Coronary artery (tissue), 2 donors: ENCODE data around the gene NIM1K.

Experiments used
- DNase-seq: peaks from one replicate; pipeline ENCODE4 v3.0.0-alpha.2; 2017; ENCODE audit warnings: low spot score
- H3K27ac ChIP-seq, 2 donors: fragments of 200-600 bp; sonication (generic); one replicate each; pipeline ENCODE4 v1.5.1; 2016 to 2019
- H3K4me3 ChIP-seq: fragments of 200-600 bp; sonication (generic); 2 replicates; pipeline ENCODE4 v1.5.1; 2016; ENCODE audit warnings: mild to moderate bottlenecking, moderate library complexity
- TF ChIP-seq, protein P1 (sequence below): fragments of 200-600 bp; sonication (generic); IDR thresholded peaks from one replicate; pipeline ENCODE4 v1.5.1; 2019; ENCODE audit warnings: antibody characterized with exemption

The NIM1K gene

DNA sequence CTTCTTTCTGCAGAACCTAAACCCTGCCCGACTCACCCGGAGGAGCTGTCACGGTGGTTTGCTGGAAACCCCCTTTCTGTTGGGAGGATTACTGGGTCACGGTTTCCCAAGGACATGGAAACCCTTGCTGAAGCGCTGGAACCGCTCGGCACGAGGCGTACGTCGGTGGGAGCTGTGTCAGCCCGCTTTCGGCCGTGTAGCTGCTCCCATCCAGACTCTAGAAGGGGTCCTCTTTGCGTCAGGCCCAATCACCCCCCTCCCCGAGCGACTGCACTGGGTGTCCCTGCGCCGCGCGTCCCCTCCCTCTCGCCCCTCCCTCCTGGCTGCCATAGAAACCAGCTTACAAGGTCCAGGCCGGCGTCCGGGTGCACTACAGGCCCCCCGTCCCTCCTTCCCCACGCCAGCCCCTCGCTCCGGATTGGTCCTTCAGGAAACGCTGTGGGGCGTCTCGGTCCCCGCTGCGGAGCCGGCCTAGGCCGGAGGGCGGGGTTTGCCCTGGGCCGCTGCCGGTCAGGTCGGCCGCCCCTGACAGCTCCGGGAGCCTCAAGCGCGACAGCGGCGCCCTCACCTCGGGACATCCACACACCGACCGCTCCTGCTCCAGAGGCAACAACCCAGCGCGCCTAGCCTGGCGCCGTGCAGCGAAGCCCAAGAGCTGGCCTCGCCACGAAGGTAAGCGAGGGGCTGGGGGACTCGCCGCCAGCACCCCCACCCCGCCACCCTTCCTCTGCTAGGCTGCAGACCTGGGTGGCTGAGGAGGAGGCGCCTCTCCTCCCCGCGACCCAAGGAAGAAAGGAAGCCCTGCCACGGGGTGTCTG lies at the start of gene NIM1K:
TSS of gene NIM1K (plus strand) at position 486 of the 818 bp plus-strand sequence. CDS start 53,551 bp downstream, outside the sequence.
- no peak for DNase-seq
- H3K27ac ChIP-seq: peak within 1 kb of the TSS in 1 of 2 donors; percentile 45
- TF ChIP-seq, protein P1, sequence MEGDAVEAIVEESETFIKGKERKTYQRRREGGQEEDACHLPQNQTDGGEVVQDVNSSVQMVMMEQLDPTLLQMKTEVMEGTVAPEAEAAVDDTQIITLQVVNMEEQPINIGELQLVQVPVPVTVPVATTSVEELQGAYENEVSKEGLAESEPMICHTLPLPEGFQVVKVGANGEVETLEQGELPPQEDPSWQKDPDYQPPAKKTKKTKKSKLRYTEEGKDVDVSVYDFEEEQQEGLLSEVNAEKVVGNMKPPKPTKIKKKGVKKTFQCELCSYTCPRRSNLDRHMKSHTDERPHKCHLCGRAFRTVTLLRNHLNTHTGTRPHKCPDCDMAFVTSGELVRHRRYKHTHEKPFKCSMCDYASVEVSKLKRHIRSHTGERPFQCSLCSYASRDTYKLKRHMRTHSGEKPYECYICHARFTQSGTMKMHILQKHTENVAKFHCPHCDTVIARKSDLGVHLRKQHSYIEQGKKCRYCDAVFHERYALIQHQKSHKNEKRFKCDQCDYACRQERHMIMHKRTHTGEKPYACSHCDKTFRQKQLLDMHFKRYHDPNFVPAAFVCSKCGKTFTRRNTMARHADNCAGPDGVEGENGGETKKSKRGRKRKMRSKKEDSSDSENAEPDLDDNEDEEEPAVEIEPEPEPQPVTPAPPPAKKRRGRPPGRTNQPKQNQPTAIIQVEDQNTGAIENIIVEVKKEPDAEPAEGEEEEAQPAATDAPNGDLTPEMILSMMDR: no peak
- peak within 1 kb of the TSS; percentile 70 for H3K4me3 ChIP-seq

DNA sequence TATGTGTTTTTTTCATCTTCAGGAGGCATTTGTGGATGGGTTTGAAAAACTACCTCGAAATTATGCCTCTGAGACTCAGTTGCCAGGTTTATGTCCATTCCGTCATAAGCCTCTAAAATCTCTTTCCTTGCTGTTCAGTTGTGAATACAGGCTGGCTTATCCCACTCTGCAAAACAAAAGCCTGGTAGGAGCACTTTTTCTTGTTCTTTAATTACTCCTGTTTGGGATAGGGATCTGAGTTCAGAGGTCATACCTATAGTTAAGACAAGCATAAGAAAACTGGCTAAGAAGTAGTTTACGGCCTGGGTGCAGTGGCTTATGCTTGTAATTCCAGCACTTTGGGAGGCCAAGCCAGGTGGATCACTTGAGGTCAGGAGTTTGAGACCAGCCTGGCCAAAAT lies 47.0 kb upstream of the NIM1K start:
- Histone ChIP-seq H3K4me3 (no peak overlapping the region), H3K27ac (no peak overlapping the region)
- no peak for DNase-seq
- TF ChIP-seq, protein P1: no peak

DNA sequence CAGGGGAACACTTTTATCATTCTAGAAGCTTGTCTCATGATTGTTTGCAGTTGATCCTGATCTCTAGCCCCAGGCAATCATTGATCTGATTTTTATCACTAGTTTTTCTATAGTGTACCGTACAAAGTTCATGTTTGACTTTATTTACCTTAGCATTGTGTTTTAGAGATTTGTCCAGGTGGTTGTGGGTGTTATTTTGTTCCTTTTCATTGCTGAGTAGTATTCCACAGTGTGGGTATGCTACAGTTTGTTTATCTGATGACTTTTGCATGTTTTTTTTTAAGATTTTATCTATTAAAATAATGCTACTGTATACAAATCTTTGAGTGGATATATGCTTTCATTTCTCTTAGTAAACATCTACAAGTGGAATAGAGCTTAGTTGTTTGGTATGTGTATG lies 45.1 kb upstream of the NIM1K start:
- H3K4me3 ChIP-seq: no peak overlapping the region
- no peak for DNase-seq
- no peak overlapping the region for H3K27ac ChIP-seq
- TF ChIP-seq, protein P1: no peak

DNA sequence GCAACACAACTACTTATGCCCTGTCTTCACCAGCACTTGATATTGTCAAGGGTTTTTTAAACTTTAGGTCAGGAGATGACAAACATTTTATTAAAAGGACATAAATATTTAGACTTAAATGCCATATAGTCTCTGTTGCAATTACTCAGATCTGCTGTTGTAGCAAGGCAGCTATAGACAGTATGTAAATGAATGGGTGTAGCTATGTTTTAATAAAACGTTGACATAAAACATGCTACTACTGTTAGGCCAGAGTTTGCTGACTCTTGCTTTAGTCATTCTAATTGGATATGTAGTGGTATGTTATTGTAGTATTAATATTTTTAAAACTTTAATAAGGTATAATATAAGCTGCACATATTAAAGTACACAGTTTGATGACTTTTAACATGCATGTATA lies 43.6 kb upstream of the NIM1K start:
- Histone ChIP-seq H3K27ac (no peak overlapping the region), H3K4me3 (no peak overlapping the region)
- TF ChIP-seq, protein P1: no peak
- DNase-seq: no peak

DNA sequence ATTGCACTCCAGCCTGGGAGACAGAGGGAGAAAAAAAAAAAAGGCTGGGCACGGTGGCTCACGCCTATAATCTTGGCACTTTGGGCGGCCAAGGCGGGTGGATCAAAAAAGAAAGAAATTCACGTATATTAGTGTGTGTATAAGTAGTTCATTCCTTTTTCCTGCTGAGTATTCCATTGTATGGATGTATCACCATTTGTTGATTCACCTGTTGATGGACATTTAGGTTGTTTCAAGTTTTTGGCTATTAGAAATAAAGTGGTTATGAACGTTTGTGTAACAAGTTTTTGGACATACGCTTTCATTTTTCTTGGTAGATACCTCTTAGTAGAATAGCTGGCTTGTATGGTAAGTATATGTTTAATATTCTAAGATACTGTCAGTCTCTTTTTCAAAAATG lies 42.8 kb upstream of the NIM1K start:
- H3K4me3 ChIP-seq: no peak overlapping the region
- no peak for DNase-seq
- TF ChIP-seq, protein P1: no peak
- H3K27ac ChIP-seq: no peak overlapping the region

DNA sequence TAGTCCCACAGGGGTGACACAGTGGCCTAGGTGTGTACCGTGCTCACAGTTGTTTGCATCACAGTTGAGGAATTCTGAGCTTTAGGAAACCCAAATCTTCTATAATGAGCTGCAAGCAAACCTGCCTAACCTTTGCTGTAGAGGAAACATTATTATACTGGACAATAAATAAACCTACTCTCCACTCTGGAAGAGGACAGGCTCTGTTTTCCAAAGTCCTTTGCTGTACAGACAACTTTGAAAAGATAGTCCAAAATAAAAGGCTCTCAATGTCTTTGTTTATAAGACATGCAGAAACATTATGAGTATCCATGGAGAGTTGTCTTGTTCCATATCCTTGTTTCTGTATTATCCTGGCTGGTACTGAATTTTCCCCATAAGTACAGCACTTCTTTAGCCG lies 42.0 kb upstream of the NIM1K start:
- H3K27ac ChIP-seq: no peak overlapping the region
- H3K4me3 ChIP-seq: no peak overlapping the region
- DNase-seq: no peak
- TF ChIP-seq, protein P1: no peak

DNA sequence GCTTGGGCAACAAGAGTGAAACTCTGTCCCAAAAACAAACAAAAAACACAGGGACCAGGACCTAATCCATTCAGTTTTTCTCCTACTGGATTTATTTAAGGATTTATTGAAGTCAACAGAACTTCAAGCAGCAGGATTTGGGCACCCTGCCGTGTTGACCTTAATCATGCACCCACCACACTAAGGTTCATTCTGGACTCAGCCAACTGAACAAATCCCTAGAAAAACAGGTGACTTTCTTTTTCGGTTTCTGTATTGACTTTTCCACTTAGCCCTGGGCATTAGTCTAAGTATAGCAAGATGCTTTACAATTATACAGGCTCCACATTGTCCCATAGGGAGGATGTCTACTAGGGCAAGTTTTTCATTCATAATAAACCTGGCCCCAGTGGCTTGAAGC lies 41.3 kb upstream of the NIM1K start:
- no peak for DNase-seq
- TF ChIP-seq, protein P1: no peak
- Histone ChIP-seq H3K27ac (no peak overlapping the region), H3K4me3 (no peak overlapping the region)
